GM06990 (cell line): Measurements from ENCODE around the gene ELL.
"Not testable (repeated sequence)": the region's sequence is repeated elsewhere in the genome, so short reads cannot be mapped to it uniquely, and the experiment has no call there.

Source experiments
- DNase-seq: peaks from one replicate; pipeline ENCODE4 v3.0.0-alpha.2; 2011; ENCODE audit not compliant: insufficient read length; ENCODE audit errors: extremely low read depth
- H3K27me3 ChIP-seq: replicated peaks from 2 replicates; pipeline ENCODE4 v1.6.0; 2011; ENCODE audit warnings: low read length; ENCODE audit not compliant: control insufficient read depth, insufficient read depth
- H3K36me3 ChIP-seq: 2 replicates; pipeline ENCODE4 v1.5.1; 2011; ENCODE audit warnings: low read length; ENCODE audit not compliant: control insufficient read depth, insufficient read depth
- H3K4me3 ChIP-seq: replicated peaks from 2 replicates; pipeline ENCODE4 v1.5.1; 2011; ENCODE audit warnings: low read depth, mild to moderate bottlenecking, control low read depth, low read length
- TF ChIP-seq, protein P1 (sequence below): IDR thresholded peaks from 2 replicates; pipeline ENCODE4 v1.5.1; 2011; ENCODE audit warnings: low read length, control low read depth, mild to moderate bottlenecking, inconsistent platforms; ENCODE audit not compliant: insufficient read depth, poor library complexity, severe bottlenecking

The ELL gene

DNA sequence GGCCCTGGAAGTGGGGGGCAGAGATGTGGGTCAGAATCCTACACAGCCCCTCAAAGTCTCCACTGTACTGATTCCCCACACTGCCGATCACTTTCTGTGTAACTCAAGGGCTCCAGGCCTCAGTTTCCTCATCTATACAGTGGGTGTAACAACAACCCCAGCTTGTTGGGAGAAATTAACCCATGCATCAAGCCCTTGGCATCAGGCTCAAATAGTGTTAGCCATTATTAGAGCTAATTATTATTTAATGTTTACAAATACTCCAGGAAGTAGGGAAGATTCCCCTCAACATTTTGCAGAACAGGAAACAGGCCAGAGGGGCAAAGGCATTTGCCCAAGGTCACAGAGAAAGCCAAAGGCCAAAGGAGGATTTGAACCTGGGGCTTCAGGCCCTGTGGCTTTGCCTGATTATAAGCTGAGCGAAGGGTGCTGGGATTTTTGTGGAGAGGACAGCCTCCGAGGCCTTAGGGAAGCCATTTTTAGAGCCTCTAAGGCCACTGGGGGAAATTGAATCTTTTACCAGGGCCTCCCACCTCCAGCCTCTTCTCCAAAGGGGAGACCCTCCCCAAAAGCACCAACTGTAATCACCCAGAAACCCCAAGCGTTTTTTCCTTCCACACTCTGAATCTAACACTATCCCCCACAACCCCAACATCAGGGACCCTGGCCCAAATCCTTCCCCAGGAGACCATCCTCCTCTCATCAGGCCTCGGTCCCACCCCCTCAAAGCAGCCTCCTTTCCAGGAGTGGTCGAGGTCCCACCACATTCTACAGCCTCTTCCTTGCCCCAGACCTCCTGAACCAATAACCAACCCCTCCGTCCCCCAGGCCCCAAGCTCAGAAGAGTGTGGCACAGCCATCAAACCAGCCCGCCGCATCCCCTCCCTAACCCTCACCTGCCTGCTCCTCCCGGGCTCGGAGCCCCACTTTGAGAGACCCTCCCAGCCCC is 20.4 kb upstream of the ELL start:
- Histone ChIP-seq H3K4me3 (peak overlapping the region; percentile 87), H3K36me3 (peaks cover 19% of the 10 kb centered on the region), H3K27me3 (no peaks in the 10 kb centered on the region)
- DNase-seq: no peak
- TF ChIP-seq, protein P1, sequence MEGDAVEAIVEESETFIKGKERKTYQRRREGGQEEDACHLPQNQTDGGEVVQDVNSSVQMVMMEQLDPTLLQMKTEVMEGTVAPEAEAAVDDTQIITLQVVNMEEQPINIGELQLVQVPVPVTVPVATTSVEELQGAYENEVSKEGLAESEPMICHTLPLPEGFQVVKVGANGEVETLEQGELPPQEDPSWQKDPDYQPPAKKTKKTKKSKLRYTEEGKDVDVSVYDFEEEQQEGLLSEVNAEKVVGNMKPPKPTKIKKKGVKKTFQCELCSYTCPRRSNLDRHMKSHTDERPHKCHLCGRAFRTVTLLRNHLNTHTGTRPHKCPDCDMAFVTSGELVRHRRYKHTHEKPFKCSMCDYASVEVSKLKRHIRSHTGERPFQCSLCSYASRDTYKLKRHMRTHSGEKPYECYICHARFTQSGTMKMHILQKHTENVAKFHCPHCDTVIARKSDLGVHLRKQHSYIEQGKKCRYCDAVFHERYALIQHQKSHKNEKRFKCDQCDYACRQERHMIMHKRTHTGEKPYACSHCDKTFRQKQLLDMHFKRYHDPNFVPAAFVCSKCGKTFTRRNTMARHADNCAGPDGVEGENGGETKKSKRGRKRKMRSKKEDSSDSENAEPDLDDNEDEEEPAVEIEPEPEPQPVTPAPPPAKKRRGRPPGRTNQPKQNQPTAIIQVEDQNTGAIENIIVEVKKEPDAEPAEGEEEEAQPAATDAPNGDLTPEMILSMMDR: no peak

- Histone ChIP-seq H3K36me3 (peaks cover 24% of the 10 kb centered on the region), H3K27me3 (no peaks in the 10 kb centered on the region), H3K4me3 (no peak overlapping the region)
- DNase-seq: no peak
- TF ChIP-seq, protein P1: no peak
Observed at GRCh38 chr19:18541258-18541991, 19.6 kb upstream of the ELL start.

DNA sequence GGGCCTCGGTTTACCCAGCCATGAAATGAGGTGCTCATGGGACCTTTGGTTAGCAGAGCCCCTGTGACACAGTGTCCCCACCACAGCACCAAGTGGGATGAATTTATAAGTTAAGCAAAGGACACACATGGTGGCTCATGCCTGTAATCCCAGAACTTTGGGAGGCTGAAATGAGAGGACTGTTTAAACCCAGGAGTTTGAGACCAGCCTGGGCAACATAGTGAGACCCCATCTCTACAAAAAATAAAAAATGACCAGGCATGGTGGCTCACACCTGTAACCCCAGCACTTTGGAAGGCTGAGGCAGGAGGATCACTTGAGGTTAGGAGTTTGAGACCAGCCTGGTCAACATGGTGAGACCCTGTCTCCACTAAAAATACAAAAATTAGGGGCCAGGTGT is 18.3 kb upstream of the ELL start:
- not testable (repeated sequence) for H3K27me3 ChIP-seq, H3K4me3 ChIP-seq, DNase-seq
- peaks cover 30% of the 10 kb centered on the region for H3K36me3 ChIP-seq

- TF ChIP-seq, protein P1: no peak
- Histone ChIP-seq H3K36me3 (peaks cover 30% of the 10 kb centered on the region), H3K4me3 (no peak overlapping the region), H3K27me3 (no peaks in the 10 kb centered on the region)
- DNase-seq: no peak
Observed at GRCh38 chr19:18539372-18539771, 17.5 kb upstream of the ELL start.

GRCh38 chr19:18538115-18538514 is 16.2 kb upstream of the ELL start:
- H3K36me3 ChIP-seq: peaks cover 31% of the 10 kb centered on the region
- no peak overlapping the region for H3K4me3 ChIP-seq
- no peak for DNase-seq
- TF ChIP-seq, protein P1: no peak
- no peaks in the 10 kb centered on the region for H3K27me3 ChIP-seq

- no peak for DNase-seq
- H3K4me3 ChIP-seq: no peak overlapping the region
- peaks cover 35% of the 10 kb centered on the region for H3K36me3 ChIP-seq
- TF ChIP-seq, protein P1: no peak
- H3K27me3 ChIP-seq: no peaks in the 10 kb centered on the region
Observed at GRCh38 chr19:18537431-18537830, 15.6 kb upstream of the ELL start.
